HepG2 (cell line): Measurements from ENCODE around the gene PNPLA1. TPM values are rescaled to one million over a fixed set of nuclear protein-coding genes. Genes with fewer than 3 reads are reported as not detected.

Experiments
- ATAC-seq: fragments of 200-7000 bp; cut with Tn5 transposase; 3 replicates; pipeline ENCODE4 v1.9.1; 2020; ENCODE audit warnings: mild to moderate bottlenecking, moderate library complexity
- BruUV-seq: library from RNA; stranded (reverse); fragments of 400-500 nt; replicated peaks from 2 replicates; lab custom pipeline; 2021; lab: Mats Ljungman, UMichigan
- CTCF ChIA-PET: fragments of 300-600 bp; formaldehyde crosslinking; extraction: SDS; loops from one replicate; lab custom pipeline; 2021; ENCODE audit warnings: low total read pairs, inconsistent platforms, low intra/inter-chr PET ratio; lab: Yijun Ruan, JAX
- POLR2A ChIA-PET: fragments of 350-600 bp; sonication (Branson Sonifier 250); formaldehyde crosslinking; loops from one replicate; lab custom pipeline; 2020; ENCODE audit warnings: antibody characterized with exemption, inconsistent platforms; lab: Yijun Ruan, JAX
- DNase-seq: peaks from one replicate; pipeline ENCODE4 v3.0.0-alpha.2; 2015; ENCODE audit warnings: low spot score
- FAIRE-seq: peaks from 3 replicates; lab custom pipeline; 2011; peaks lifted over from hg19 to GRCh38; lab: Jason Lieb, UNC
- H2AFZ ChIP-seq: one replicate; pipeline ENCODE4 v1.6.1; 2011; ENCODE audit warnings: low read length, inconsistent platforms
- H3K27ac ChIP-seq: fragments of 300-600 bp; 3 replicates; pipeline ENCODE4 v1.8.0; 2011; ENCODE audit warnings: mixed run types, mild to moderate bottlenecking, mixed read lengths, low read length, inconsistent platforms; ENCODE audit not compliant: insufficient read depth; ENCODE audit errors: extremely low read length
- H3K27me3 ChIP-seq, 2 experiments: fragments of 200-600 bp in 1 of 2; 2 replicates in 1 of 2; 3 replicates in 1 of 2; pipeline versions ENCODE4 v1.6.0 to v1.8.0; 2011; ENCODE audit warnings: low read length in 2 of 2, mild to moderate bottlenecking in 2 of 2, moderate library complexity in 2 of 2, inconsistent platforms in 1 of 2; ENCODE audit not compliant: insufficient read depth in 2 of 2, control insufficient read depth in 1 of 2
- H3K36me3 ChIP-seq, 2 experiments: fragments of 200-600 bp in 1 of 2; replicated peaks in 1 of 2; 2 replicates in 1 of 2; 3 replicates in 1 of 2; pipeline versions ENCODE4 v1.5.1 to v1.8.0; 2011; ENCODE audit warnings: low read length in 2 of 2, inconsistent platforms in 1 of 2; ENCODE audit not compliant: insufficient read depth in 2 of 2, control insufficient read depth in 1 of 2
- H3K4me1 ChIP-seq: 2 replicates; pipeline ENCODE4 v1.5.1; 2012; ENCODE audit warnings: low read length, inconsistent platforms; ENCODE audit not compliant: insufficient read depth
- H3K4me2 ChIP-seq: 2 replicates; pipeline ENCODE4 v1.6.0; 2011; ENCODE audit warnings: low read depth, low read length, inconsistent platforms
- H3K4me3 ChIP-seq, 3 experiments: fragments of 200-600 bp in 1 of 3; sonication (generic), shearing (Covaris generic) in 1 of 3; replicated peaks in 1 of 3; 2 replicates each; pipeline ENCODE4 v1.5.1; 2011 to 2016; ENCODE audit warnings: low read length in 3 of 3, inconsistent platforms in 2 of 3, low read depth in 2 of 3, mild to moderate bottlenecking in 2 of 3, control low read depth in 1 of 3, mixed read lengths in 1 of 3; ENCODE audit not compliant: insufficient read depth in 1 of 3
- H3K79me2 ChIP-seq: one replicate; pipeline ENCODE4 v1.6.1; 2011; ENCODE audit warnings: low read length, inconsistent platforms; ENCODE audit not compliant: insufficient read depth
- H3K9ac ChIP-seq: 2 replicates; pipeline ENCODE4 v1.6.0; 2011; ENCODE audit warnings: mild to moderate bottlenecking, low read depth, low read length, inconsistent platforms; ENCODE audit not compliant: insufficient read depth
- H3K9me3 ChIP-seq: 2 replicates; pipeline ENCODE4 v1.5.1; 2012; ENCODE audit warnings: mild to moderate bottlenecking, low read length
- H4K20me1 ChIP-seq: 2 replicates; pipeline ENCODE4 v1.6.0; 2011; ENCODE audit warnings: inconsistent platforms, mild to moderate bottlenecking, low read length, moderate library complexity; ENCODE audit not compliant: insufficient read depth
- AHR ChIP-seq: IDR thresholded peaks from 2 replicates; pipeline ENCODE4 v1.6.1; 2018; ENCODE audit warnings: missing genetic modification reagents, missing compliant biosample characterization
- HDAC1 ChIP-seq: sonication (generic); formaldehyde crosslinking; IDR thresholded peaks from 2 replicates; pipeline ENCODE4 v1.5.1; 2020; ENCODE audit warnings: mild to moderate bottlenecking, missing genetic modification reagents
- ISX ChIP-seq: sonication (generic); formaldehyde crosslinking; conservative IDR thresholded peaks from 2 replicates; pipeline ENCODE4 v1.5.0; 2020; ENCODE audit warnings: missing genetic modification reagents
- SIN3A ChIP-seq: IDR thresholded peaks from 2 replicates; pipeline ENCODE4 v1.6.1; 2011; ENCODE audit warnings: low read depth, mild to moderate bottlenecking, control low read depth, low read length, borderline replicate concordance
- TEAD2 ChIP-seq: sonication (generic); formaldehyde crosslinking; IDR thresholded peaks from 2 replicates; pipeline ENCODE4 v1.9.0; 2021; ENCODE audit warnings: missing genetic modification reagents
- ZNF530 ChIP-seq: sonication (generic); formaldehyde crosslinking; IDR thresholded peaks from 2 replicates; pipeline ENCODE4 v1.5.0; 2020; ENCODE audit warnings: low read depth, mild to moderate bottlenecking, missing genetic modification reagents
- ZNF709 ChIP-seq: sonication (generic); formaldehyde crosslinking; IDR thresholded peaks from 2 replicates; pipeline ENCODE4 v1.5.0; 2020; ENCODE audit warnings: mild to moderate bottlenecking, missing genetic modification reagents
- WGBS: methylation state at CpG from one replicate; pipeline ENCODE4 v1.1.6; 2017; ENCODE audit warnings: low lambda C conversion rate; 5-methylcytosine and 5-hydroxymethylcytosine counted together
- in situ Hi-C: cut with HindIII; loops from 2 replicates; pipeline ENCODE4 v1.10.0; 2017; ENCODE audit warnings: low pct_unique_long_range_greater_than_20kb; ENCODE audit not compliant: extremely low pct_ligation_motif_present
- intact Hi-C: fragments of 100-400 bp; cut with micrococcal nuclease; formaldehyde crosslinking; loops from one replicate; pipeline ENCODE4 v1.10.0; 2022; ENCODE audit not compliant: unreplicated experiment
- polyA plus RNA-seq, 8 experiments: library from polyadenylated mRNA; depleted of rRNA in 3 of 8; stranded (reverse) in 7 of 8; unstranded in 1 of 8; fragments of >200 nt; fragmentation: Illumina TruSeq in 4 of 8; extraction: Trizol in 4 of 8; gene quantifications; 2 replicates each; pipeline versions ENCODE4 v1.2.1 to v1.2.3, GENCODE V29; 2011 to 2016; ENCODE audit warnings: low read depth in 4 of 8, missing spikeins in 1 of 8, mixed read lengths in 1 of 8; ENCODE audit not compliant: insufficient read depth in 1 of 8
- total RNA-seq, 5 experiments: library from RNA; depleted of rRNA; stranded (reverse); fragments of >200 nt; fragmentation: Illumina TruSeq; extraction: Trizol; gene quantifications; 2 replicates each; pipeline ENCODE4 v1.2.3, GENCODE V29; 2016; ENCODE audit warnings: low read depth in 1 of 5
- TF ChIP-seq, protein P1 (sequence below): sonication (generic); formaldehyde crosslinking; IDR thresholded peaks from 2 replicates; pipeline ENCODE4 v1.4.0; 2020; ENCODE audit warnings: missing genetic modification reagents, low read depth, mild to moderate bottlenecking, borderline replicate concordance
- TF ChIP-seq, protein P2 (sequence below): fragments of 450-650 bp; IDR thresholded peaks from 2 replicates; pipeline ENCODE4 v1.6.1; 2017
- TF ChIP-seq, protein P3 (sequence below): IDR thresholded peaks from 2 replicates; pipeline ENCODE4 v1.6.1; 2012; ENCODE audit warnings: low read depth, low read length, improper control_type of control experiment

PNPLA1 gene
- total and polyA plus RNA-seq, 2 of the 13 experiments (the other 11 are each of a cell fraction or from before 2014, with no cell fraction given), result not detected

DNA sequence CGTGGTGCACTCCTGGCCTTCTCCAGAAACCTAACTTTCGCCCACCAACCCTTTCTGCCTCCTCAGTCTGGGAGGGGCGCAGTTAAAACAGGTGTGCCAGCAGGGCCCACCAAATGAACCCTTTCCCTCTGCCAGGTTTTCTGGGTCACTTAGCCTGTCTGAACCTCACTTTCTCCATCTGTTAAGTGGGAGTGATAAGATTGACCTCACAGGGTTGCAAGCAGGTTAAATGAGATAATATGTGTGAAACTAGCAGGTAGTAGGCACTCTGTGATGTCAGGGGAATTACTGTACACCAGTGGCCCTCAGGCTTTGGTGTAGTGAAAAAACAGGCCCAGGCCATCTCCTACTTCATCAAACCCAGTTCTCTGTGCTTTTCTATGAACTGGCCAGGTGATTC, 52.7 kb downstream of the PNPLA1 start:
- no peak for ATAC-seq
- no peak overlapping the region for H3K27ac ChIP-seq
- H3K9ac ChIP-seq, result no peak overlapping the region

More for the DNA sequence above, 52.7 kb downstream of the PNPLA1 start:
- no peaks in the 10 kb centered on the region for H3K79me2 ChIP-seq
- no peaks in the 10 kb centered on the region for H3K36me3 ChIP-seq
- no peak overlapping the region for H2AFZ ChIP-seq
- ChIA-PET CTCF (no interaction called here), POLR2A (no interaction called here)
- 23% methylated on average over 3 of the region's 3 CpGs for WGBS
- in situ Hi-C loops, result no loop called here
- BruUV-seq, result no TSS peak
- H3K4me1 ChIP-seq, result peaks cover 19% of the 10 kb centered on the region
- FAIRE-seq, result no peak
- no peaks in the 10 kb centered on the region for H4K20me1 ChIP-seq
- no peaks in the 10 kb centered on the region for H3K9me3 ChIP-seq
- H3K4me3 ChIP-seq, result no peak overlapping the region
- H3K27me3 ChIP-seq, result peaks cover 0 to 3% of the 10 kb centered on the region in 2 experiments; a peak in 4 of 5 replicates
- TF ChIP-seq TEAD2 (CRISPR knock-in tag), result no peak
- TF ChIP-seq AHR, result no peak
- TF ChIP-seq ZNF709 (CRISPR knock-in tag), result no peak
- TF ChIP-seq, protein P1, sequence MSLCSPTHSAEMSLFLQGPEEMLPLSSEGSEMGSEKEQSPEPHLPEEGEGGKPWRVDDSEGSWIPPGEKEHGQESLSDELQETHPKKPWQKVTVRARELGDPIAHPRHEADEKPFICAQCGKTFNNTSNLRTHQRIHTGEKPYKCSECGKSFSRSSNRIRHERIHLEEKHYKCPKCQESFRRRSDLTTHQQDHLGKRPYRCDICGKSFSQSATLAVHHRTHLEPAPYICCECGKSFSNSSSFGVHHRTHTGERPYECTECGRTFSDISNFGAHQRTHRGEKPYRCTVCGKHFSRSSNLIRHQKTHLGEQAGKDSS (CRISPR knock-in tag), result no peak
- TF ChIP-seq ZNF530, result no peak
- TF ChIP-seq, protein P2, sequence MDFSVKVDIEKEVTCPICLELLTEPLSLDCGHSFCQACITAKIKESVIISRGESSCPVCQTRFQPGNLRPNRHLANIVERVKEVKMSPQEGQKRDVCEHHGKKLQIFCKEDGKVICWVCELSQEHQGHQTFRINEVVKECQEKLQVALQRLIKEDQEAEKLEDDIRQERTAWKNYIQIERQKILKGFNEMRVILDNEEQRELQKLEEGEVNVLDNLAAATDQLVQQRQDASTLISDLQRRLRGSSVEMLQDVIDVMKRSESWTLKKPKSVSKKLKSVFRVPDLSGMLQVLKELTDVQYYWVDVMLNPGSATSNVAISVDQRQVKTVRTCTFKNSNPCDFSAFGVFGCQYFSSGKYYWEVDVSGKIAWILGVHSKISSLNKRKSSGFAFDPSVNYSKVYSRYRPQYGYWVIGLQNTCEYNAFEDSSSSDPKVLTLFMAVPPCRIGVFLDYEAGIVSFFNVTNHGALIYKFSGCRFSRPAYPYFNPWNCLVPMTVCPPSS, result no peak
- no peak for TF ChIP-seq SIN3A
- TF ChIP-seq ISX (CRISPR knock-in tag), result no peak
- no peak for TF ChIP-seq HDAC1 (CRISPR knock-in tag)
- TF ChIP-seq, protein P3, sequence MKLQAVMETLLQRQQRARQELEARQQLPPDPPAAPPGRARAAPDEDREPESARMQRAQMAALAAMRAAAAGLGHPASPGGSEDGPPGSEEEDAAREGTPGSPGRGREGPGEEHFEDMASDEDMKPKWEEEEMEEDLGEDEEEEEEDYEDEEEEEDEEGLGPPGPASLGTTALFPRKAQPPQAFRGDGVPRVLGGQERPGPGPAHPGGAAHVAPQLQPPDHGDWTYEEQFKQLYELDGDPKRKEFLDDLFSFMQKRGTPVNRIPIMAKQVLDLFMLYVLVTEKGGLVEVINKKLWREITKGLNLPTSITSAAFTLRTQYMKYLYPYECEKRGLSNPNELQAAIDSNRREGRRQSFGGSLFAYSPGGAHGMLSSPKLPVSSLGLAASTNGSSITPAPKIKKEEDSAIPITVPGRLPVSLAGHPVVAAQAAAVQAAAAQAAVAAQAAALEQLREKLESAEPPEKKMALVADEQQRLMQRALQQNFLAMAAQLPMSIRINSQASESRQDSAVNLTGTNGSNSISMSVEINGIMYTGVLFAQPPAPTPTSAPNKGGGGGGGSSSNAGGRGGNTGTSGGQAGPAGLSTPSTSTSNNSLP, result no peak
- TF ChIP-seq, all 625 proteins: peak for 0
- intact Hi-C loops, result no loop called here
- no peak for DNase-seq
- no peak overlapping the region for H3K4me2 ChIP-seq
